Panc1 (cell line): Measurements from ENCODE around the gene GRM4.

Source experiments
- CTCF ChIP-seq: fragments of 450-650 bp; IDR thresholded peaks from 2 replicates; pipeline ENCODE4 v1.5.1; 2017; ENCODE audit warnings: mild to moderate bottlenecking
- POLR2AphosphoS5 ChIP-seq: IDR thresholded peaks from 2 replicates; pipeline ENCODE4 v1.6.1; 2012; ENCODE audit warnings: mild to moderate bottlenecking, low read depth, low read length, moderate library complexity
- REST ChIP-seq, 2 experiments: IDR thresholded peaks; 2 replicates each; pipeline ENCODE4 v1.6.1; 2011 to 2012; ENCODE audit warnings: low read depth in 2 of 2, control low read depth in 1 of 2, low read length in 1 of 2, mild to moderate bottlenecking in 1 of 2, moderate library complexity in 1 of 2; ENCODE audit not compliant: insufficient read depth in 1 of 2
- SIN3A ChIP-seq: IDR thresholded peaks from 2 replicates; pipeline ENCODE4 v1.6.1; 2012; ENCODE audit warnings: low read depth, mild to moderate bottlenecking, low read length, moderate library complexity, borderline replicate concordance; ENCODE audit not compliant: insufficient read depth
- TCF7L2 ChIP-seq: IDR thresholded peaks from 2 replicates; pipeline ENCODE4 v1.6.1; 2011; ENCODE audit warnings: mild to moderate bottlenecking, low read depth, low read length, inconsistent platforms

- TF ChIP-seq POLR2AphosphoS5 = no peak
- TF ChIP-seq REST (IDR thresholded peaks at IDR 0.05; ENCODE audit: insufficient read depth in 1 of 2, low read depth in 2 of 2, low read length in 1 of 2) = no peak
- TF ChIP-seq CTCF = no peak
- TF ChIP-seq SIN3A = no peak
- no peak for TF ChIP-seq TCF7L2
These were observed 168.1 kb downstream of the GRM4 start for GRCh38 chr6:33977606-33978411.
